Testis (tissue), 2 donors: ENCODE measurements around the gene C1QTNF5.

Experiments
- CTCF ChIP-seq, 3 experiments: fragments of 450-650 bp in 2 of 3; fragments of 200-600 bp in 1 of 3; sonication (generic) in 1 of 3; IDR thresholded peaks; one replicate each; pipeline ENCODE4 v1.5.1; 2016 to 2019; ENCODE audit warnings: antibody characterized with exemption in 3 of 3, mild to moderate bottlenecking in 2 of 3, moderate library complexity in 1 of 3
- POLR2A ChIP-seq: fragments of 450-650 bp; IDR thresholded peaks from one replicate; pipeline ENCODE4 v1.6.1; 2017; ENCODE audit warnings: antibody characterized with exemption, mild to moderate bottlenecking, moderate library complexity

GRCh38 chr11:119373059-119373920 is 32.6 kb upstream of the C1QTNF5 start:
- TF ChIP-seq CTCF (IDR thresholded peaks at IDR 0.05) (no peak), POLR2A (no peak)
